HEK293 (cell line): Measurements from ENCODE around the gene UBE3C.

Experiments
- CTCF ChIA-PET: fragments of 350-600 bp; formaldehyde crosslinking; extraction: SDS; loops from one replicate; lab custom pipeline; 2021; ENCODE audit warnings: antibody characterized with exemption; lab: Yijun Ruan, JAX
- POLR2A ChIA-PET: fragments of 300-600 bp; formaldehyde crosslinking; extraction: SDS; loops from one replicate; lab custom pipeline; 2020; ENCODE audit warnings: antibody characterized with exemption, inconsistent platforms; lab: Yijun Ruan, JAX
- H3K27ac ChIP-seq: fragments of 200-500 bp; sonication (Bioruptor generic); 2 replicates; pipeline ENCODE4 v1.5.1; 2014; ENCODE audit warnings: low read depth, low read length, control low read depth, inconsistent platforms; ENCODE audit errors: extremely low read depth
- H3K36me3 ChIP-seq, 2 experiments: fragments of 200-500 bp in 1 of 2; sonication (Bioruptor generic) in 1 of 2; 1 replicate in 1 of 2; 2 replicates in 1 of 2; pipeline ENCODE4 v1.5.1; 2014 to 2017; ENCODE audit warnings: inconsistent platforms in 2 of 2, low read length in 2 of 2; ENCODE audit not compliant: control insufficient read depth in 2 of 2, insufficient read depth in 1 of 2
- H3K4me1 ChIP-seq: fragments of 200-500 bp; sonication (Bioruptor generic); 2 replicates; pipeline ENCODE4 v1.5.1; 2014; ENCODE audit warnings: mild to moderate bottlenecking, low read length, inconsistent platforms; ENCODE audit not compliant: control insufficient read depth, insufficient read depth
- H3K4me3 ChIP-seq: 2 replicates; pipeline ENCODE4 v1.5.1; 2011; ENCODE audit warnings: low read depth, mild to moderate bottlenecking, control low read depth, low read length, moderate library complexity
- H3K9me3 ChIP-seq: fragments of 200-500 bp; sonication (Bioruptor generic); 2 replicates; pipeline ENCODE4 v1.5.1; 2014; ENCODE audit warnings: low read depth, low read length, inconsistent platforms; ENCODE audit not compliant: control insufficient read depth, insufficient read depth
- GLI4 ChIP-seq: fragments of 450-650 bp; formaldehyde crosslinking; IDR thresholded peaks from 2 replicates; pipeline ENCODE4 v1.5.1; 2016; ENCODE audit warnings: missing biosample characterization, missing genetic modification characterization
- HOXA7 ChIP-seq: sonication (generic); formaldehyde crosslinking; IDR thresholded peaks from 2 replicates; pipeline ENCODE4 v1.8.1; 2022; ENCODE audit warnings: missing genetic modification reagents, borderline replicate concordance
- HOXC10 ChIP-seq: sonication (generic); formaldehyde crosslinking; IDR thresholded peaks from 2 replicates; pipeline ENCODE4 v1.8.1; 2023; ENCODE audit warnings: mild to moderate bottlenecking, missing genetic modification reagents
- PBX3 ChIP-seq: sonication (generic); formaldehyde crosslinking; IDR thresholded peaks from 2 replicates; pipeline ENCODE4 v1.8.1; 2022; ENCODE audit warnings: mild to moderate bottlenecking, moderate library complexity, missing genetic modification reagents
- PRDM1 ChIP-seq: fragments of 450-650 bp; formaldehyde crosslinking; IDR thresholded peaks from 2 replicates; pipeline ENCODE4; 2016; ENCODE audit warnings: missing biosample characterization, missing genetic modification characterization
- REPIN1 ChIP-seq: fragments of 450-650 bp; formaldehyde crosslinking; IDR thresholded peaks from 2 replicates; pipeline ENCODE4 v1.5.1; 2017; ENCODE audit warnings: missing biosample characterization, missing genetic modification characterization, low read depth
- REST ChIP-seq: fragments of 450-650 bp; formaldehyde crosslinking; IDR thresholded peaks from 2 replicates; pipeline ENCODE4 v1.5.1; 2016; ENCODE audit warnings: missing biosample characterization, missing genetic modification characterization
- TSHZ1 ChIP-seq: fragments of 450-650 bp; formaldehyde crosslinking; IDR thresholded peaks from 2 replicates; pipeline ENCODE4 v1.5.1; 2016; ENCODE audit warnings: missing biosample characterization, missing genetic modification characterization, borderline replicate concordance
- YY1 ChIP-seq: fragments of 450-650 bp; formaldehyde crosslinking; IDR thresholded peaks from 2 replicates; pipeline ENCODE4 v1.5.1; 2018; ENCODE audit warnings: missing biosample characterization, missing genetic modification characterization
- ZBTB6 ChIP-seq: fragments of 450-650 bp; formaldehyde crosslinking; IDR thresholded peaks from 2 replicates; pipeline ENCODE4 v1.5.1; 2017; ENCODE audit warnings: missing biosample characterization, missing genetic modification characterization
- ZFP69B ChIP-seq: fragments of 450-650 bp; formaldehyde crosslinking; IDR thresholded peaks from 2 replicates; pipeline ENCODE4 v1.5.1; 2016; ENCODE audit warnings: missing biosample characterization, missing genetic modification characterization
- ZNF140 ChIP-seq: fragments of 450-650 bp; formaldehyde crosslinking; IDR thresholded peaks from 2 replicates; pipeline ENCODE4 v1.5.1; 2016; ENCODE audit warnings: missing biosample characterization, missing genetic modification characterization
- ZNF16 ChIP-seq: fragments of 450-650 bp; formaldehyde crosslinking; IDR thresholded peaks from 2 replicates; pipeline ENCODE4 v1.5.1; 2016; ENCODE audit warnings: low read depth, missing biosample characterization, missing genetic modification characterization
- ZNF2 ChIP-seq: fragments of 450-650 bp; formaldehyde crosslinking; IDR thresholded peaks from 2 replicates; pipeline ENCODE4 v1.5.1; 2016; ENCODE audit warnings: missing biosample characterization, missing genetic modification characterization
- ZNF341 ChIP-seq: fragments of 450-650 bp; formaldehyde crosslinking; IDR thresholded peaks from 2 replicates; pipeline ENCODE4; 2016; ENCODE audit warnings: low read depth, missing biosample characterization, missing genetic modification characterization
- ZNF37A ChIP-seq: fragments of 450-650 bp; IDR thresholded peaks from 2 replicates; pipeline ENCODE4 v1.5.1; 2018; ENCODE audit warnings: missing biosample characterization, missing genetic modification characterization
- ZNF48 ChIP-seq: fragments of 450-650 bp; formaldehyde crosslinking; IDR thresholded peaks from 2 replicates; pipeline ENCODE4 v1.5.1; 2016; ENCODE audit warnings: missing biosample characterization, missing genetic modification characterization
- ZNF561 ChIP-seq: fragments of 450-650 bp; IDR thresholded peaks from 2 replicates; pipeline ENCODE4 v1.5.1; 2018; ENCODE audit warnings: missing biosample characterization, missing genetic modification characterization, borderline replicate concordance
- ZNF600 ChIP-seq: fragments of 450-650 bp; formaldehyde crosslinking; IDR thresholded peaks from 2 replicates; pipeline ENCODE4 v1.5.1; 2016; ENCODE audit warnings: missing biosample characterization, missing genetic modification characterization
- ZNF660 ChIP-seq: fragments of 450-650 bp; IDR thresholded peaks from 2 replicates; pipeline ENCODE4 v1.5.1; 2018; ENCODE audit warnings: missing biosample characterization, mild to moderate bottlenecking, missing genetic modification characterization
- ZNF701 ChIP-seq: fragments of 450-650 bp; formaldehyde crosslinking; IDR thresholded peaks from 2 replicates; pipeline ENCODE4 v1.5.1; 2016; ENCODE audit warnings: missing biosample characterization, missing genetic modification characterization
- ZNF776 ChIP-seq: fragments of 450-650 bp; formaldehyde crosslinking; IDR thresholded peaks from 2 replicates; pipeline ENCODE4 v1.5.0; 2017; ENCODE audit warnings: missing biosample characterization, missing genetic modification characterization, borderline replicate concordance
- ZNF843 ChIP-seq: fragments of 450-650 bp; formaldehyde crosslinking; IDR thresholded peaks from 2 replicates; pipeline ENCODE4 v1.5.1; 2016; ENCODE audit warnings: missing biosample characterization, missing genetic modification characterization
- ZSCAN23 ChIP-seq: fragments of 450-650 bp; formaldehyde crosslinking; IDR thresholded peaks from 2 replicates; pipeline ENCODE4 v1.5.1; 2016; ENCODE audit warnings: missing biosample characterization, missing genetic modification characterization

The UBE3C gene

GRCh38 chr7:157293413-157293788, 154.7 kb downstream of the UBE3C start (continued):
- no peak for TF ChIP-seq TSHZ1 (tag by site-specific recombination)
- TF ChIP-seq HOXA7 (CRISPR knock-in tag): no peak
- TF ChIP-seq ZNF600 (tag by site-specific recombination): no peak
- TF ChIP-seq ZNF701 (tag by site-specific recombination): no peak
- TF ChIP-seq ZNF37A (tag by site-specific recombination): no peak

GRCh38 chr7:157294773-157295172, 156.0 kb downstream of the UBE3C start:
- Histone ChIP-seq H3K9me3 (no peaks in the 10 kb centered on the region), H3K4me1 (no peaks in the 10 kb centered on the region), H3K4me3 (no peak overlapping the region), H3K36me3 (no peaks in the 10 kb centered on the region), H3K27ac (no peak overlapping the region)
- ChIA-PET POLR2A (no interaction called here), CTCF (no interaction called here)
- no peak for TF ChIP-seq ZNF48 (tag by site-specific recombination)

- Histone ChIP-seq H3K9me3 (no peaks in the 10 kb centered on the region), H3K27ac (no peak overlapping the region), H3K4me1 (no peaks in the 10 kb centered on the region), H3K4me3 (no peak overlapping the region), H3K36me3 (no peaks in the 10 kb centered on the region)
- POLR2A ChIA-PET: no interaction called here
- TF ChIP-seq ZNF16 (tag by site-specific recombination) (no peak), ZSCAN23 (tag by site-specific recombination) (no peak), ZNF776 (tag by site-specific recombination) (no peak), ZNF561 (tag by site-specific recombination) (no peak), ZNF341 (0 out of 2 replicates have a peak, but pooled peaks have one; percentile 0)
- CTCF ChIA-PET: no interaction called here
These were observed 156.6 kb downstream of the UBE3C start for GRCh38 chr7:157295338-157295737.

GRCh38 chr7:157297185-157297584, 158.5 kb downstream of the UBE3C start:
- CTCF ChIA-PET: no interaction called here
- no peak overlapping the region for H3K27ac ChIP-seq
- POLR2A ChIA-PET: no interaction called here
- H3K4me1 ChIP-seq: no peaks in the 10 kb centered on the region
- no peak overlapping the region for H3K4me3 ChIP-seq
- H3K36me3 ChIP-seq: no peaks in the 10 kb centered on the region
- H3K9me3 ChIP-seq: no peaks in the 10 kb centered on the region
- TF ChIP-seq ZNF140 (tag by site-specific recombination) (no peak), PRDM1 (tag by site-specific recombination) (no peak), ZBTB6 (tag by site-specific recombination) (no peak), ZNF2 (tag by site-specific recombination) (no peak), HOXC10 (CRISPR knock-in tag) (no peak), ZFP69B (tag by site-specific recombination) (no peak), ZNF843 (no peak), ZNF660 (tag by site-specific recombination) (no peak), REST (tag by site-specific recombination) (no peak), YY1 (tag by site-specific recombination) (no peak), REPIN1 (tag by site-specific recombination) (no peak), GLI4 (tag by site-specific recombination) (no peak), PBX3 (no peak)
